Epithelial cell of proximal tubule (primary cell): ENCODE data around the gene CNDP2. TPM values are rescaled to one million over a fixed set of nuclear protein-coding genes. Genes with fewer than 3 reads are reported as not detected.

Experiments
- DNase-seq: peaks from one replicate; pipeline ENCODE4 v3.0.0-alpha.2; 2011; ENCODE audit warnings: low read depth
- H3K4me3 ChIP-seq: 2 replicates; pipeline ENCODE4 v1.5.1; 2011; ENCODE audit warnings: low read depth, mild to moderate bottlenecking, low read length
- CTCF ChIP-seq: conservative IDR thresholded peaks from 2 replicates; pipeline ENCODE4 v1.5.1; 2012; ENCODE audit warnings: low read depth, mild to moderate bottlenecking, low read length
- total RNA-seq: library from RNA; depleted of rRNA; stranded (reverse); fragments of >200 nt; gene quantifications from 2 replicates; pipeline ENCODE4 v1.2.3, GENCODE V29; 2015

Gene CNDP2
- total RNA-seq, 1 donor from 2014 or later = 171 TPM

- no peak for DNase-seq
- TF ChIP-seq CTCF = no peak
- H3K4me3 ChIP-seq = no peak overlapping the region
Observed at GRCh38 chr18:74480149-74480651, 16.0 kb upstream of the CNDP2 start.

- no peak for TF ChIP-seq CTCF
- DNase-seq = no peak
- H3K4me3 ChIP-seq = no peak overlapping the region
Observed at GRCh38 chr18:74482697-74483096, 13.5 kb upstream of the CNDP2 start.

- no peak for TF ChIP-seq CTCF
- no peak for DNase-seq
- no peak overlapping the region for H3K4me3 ChIP-seq
Observed at GRCh38 chr18:74486119-74486849, 9.9 kb upstream of the CNDP2 start.

GRCh38 chr18:74488354-74488753 is 7.8 kb upstream of the CNDP2 start:
- H3K4me3 ChIP-seq = no peak overlapping the region
- DNase-seq = no peak
- TF ChIP-seq CTCF = no peak

- TF ChIP-seq CTCF = no peak
- no peak for DNase-seq
- no peak overlapping the region for H3K4me3 ChIP-seq
Observed at GRCh38 chr18:74488864-74489263, 7.3 kb upstream of the CNDP2 start.

GRCh38 chr18:74489676-74490075 is 6.5 kb upstream of the CNDP2 start:
- DNase-seq = no peak
- H3K4me3 ChIP-seq = no peak overlapping the region

More at GRCh38 chr18:74489676-74490075, 6.5 kb upstream of the CNDP2 start:
- no peak for TF ChIP-seq CTCF
